ENCODE measurements around the gene CD81. TPM values are rescaled to one million over a fixed set of nuclear protein-coding genes. Genes with fewer than 3 reads are reported as not detected.
"Not testable (repeated sequence)": the region's sequence is repeated elsewhere in the genome, so short reads cannot be mapped to it uniquely, and the experiment has no call there.

Gene CD81
- total RNA-seq, 2 experiments from 2014 or later: 132 to 134 TPM

DNA sequence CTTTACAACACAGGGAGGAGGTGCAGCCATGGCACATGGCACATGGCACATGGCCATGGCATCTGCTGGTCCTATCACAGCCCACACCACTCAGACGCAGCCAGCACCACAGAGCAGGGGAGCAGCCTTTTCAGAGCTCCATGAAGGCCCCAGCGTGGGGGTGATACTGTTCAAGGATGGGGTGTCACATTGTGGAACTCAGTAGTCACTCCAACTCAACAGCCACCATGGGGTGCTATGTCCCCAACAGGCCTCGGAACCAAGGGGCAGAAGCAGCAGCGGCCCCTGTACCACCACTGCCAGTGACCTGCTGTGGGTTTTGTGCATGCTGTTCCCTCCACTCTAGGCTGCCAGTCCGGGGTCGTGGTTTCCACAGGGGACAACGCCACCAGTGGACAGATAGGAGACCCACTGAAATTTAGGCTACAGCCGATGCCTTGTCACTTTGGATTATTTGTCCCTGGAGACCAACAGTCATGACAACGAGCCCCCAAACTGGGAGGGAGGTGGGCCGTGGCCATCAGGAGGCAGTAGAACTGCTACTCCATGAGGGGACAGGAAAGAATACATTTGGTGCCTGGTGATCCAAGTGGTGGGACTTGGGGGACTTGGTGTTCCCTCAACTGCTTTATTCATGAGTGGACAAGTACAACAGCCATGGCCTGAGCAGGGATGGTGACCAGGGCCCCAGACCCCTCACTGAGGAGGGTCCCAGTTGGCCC is 30.4 kb upstream of the CD81 start:
- Mint-ChIP-seq H3K9me3 (peaks cover 12% of the 10 kb centered on the region), H3K27ac (no peak overlapping the region), H3K4me3 (no peak overlapping the region), H3K4me1 (no peaks in the 10 kb centered on the region), H3K36me3 (peaks cover 1% of the 10 kb centered on the region), H3K27me3 (no peaks in the 10 kb centered on the region)
- DNase-seq: no peak

DNA sequence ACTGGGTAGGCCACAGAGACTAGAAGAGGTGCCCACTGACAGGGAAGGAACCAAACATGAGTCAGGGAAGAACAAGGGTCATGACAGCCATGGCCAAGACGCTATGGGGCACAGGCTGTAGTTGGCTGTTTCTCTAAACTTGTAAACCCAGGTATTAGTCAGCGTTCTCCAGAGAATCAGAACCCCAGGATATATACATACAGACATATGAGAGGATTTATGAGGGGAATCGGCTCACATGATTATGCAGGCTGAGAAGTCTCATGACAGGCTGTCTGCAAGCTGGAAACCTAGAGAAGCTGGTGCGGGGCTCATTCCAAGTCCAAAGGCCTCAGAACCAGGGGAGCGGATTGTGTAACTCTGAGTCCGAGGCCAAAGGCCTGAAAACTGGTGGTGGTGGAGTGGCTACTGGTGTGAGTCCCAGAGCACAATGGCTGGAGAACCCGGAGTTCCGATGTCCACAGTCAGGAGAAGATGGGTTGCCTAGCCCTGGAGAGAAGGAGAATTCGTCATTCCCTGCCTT is 29.7 kb upstream of the CD81 start:
- no peaks in the 10 kb centered on the region for H3K27me3 Mint-ChIP-seq
- no peak overlapping the region for H3K27ac Mint-ChIP-seq
- DNase-seq: no peak
- H3K4me3 Mint-ChIP-seq: no peak overlapping the region
- H3K9me3 Mint-ChIP-seq: peaks cover 11% of the 10 kb centered on the region
- peaks cover 1% of the 10 kb centered on the region for H3K36me3 Mint-ChIP-seq
- H3K4me1 Mint-ChIP-seq: no peaks in the 10 kb centered on the region

DNA sequence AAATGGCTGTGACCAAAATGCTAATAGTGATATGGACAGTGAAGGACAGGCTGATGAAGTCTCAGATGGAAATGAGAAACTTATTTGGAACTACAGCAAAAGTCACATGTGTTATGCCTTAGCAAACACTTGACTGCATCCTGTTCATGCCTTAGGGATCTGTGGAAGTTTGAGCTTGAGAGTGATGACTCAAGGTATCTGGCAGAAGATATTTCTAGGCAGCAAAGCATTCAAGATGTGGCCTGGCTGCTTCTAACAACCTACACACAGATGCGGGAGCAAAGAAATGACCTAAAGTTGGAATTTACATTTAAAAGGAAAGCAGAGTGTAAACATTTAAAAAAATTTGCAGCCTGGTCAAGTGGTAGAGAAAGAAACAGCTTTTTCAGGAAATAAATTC is 28.1 kb upstream of the CD81 start:
- Mint-ChIP-seq H3K9me3 (peaks cover 8% of the 10 kb centered on the region), H3K27ac (no peak overlapping the region), H3K4me3 (no peak overlapping the region), H3K36me3 (peaks cover 1% of the 10 kb centered on the region), H3K4me1 (no peaks in the 10 kb centered on the region), H3K27me3 (no peaks in the 10 kb centered on the region)
- no peak for DNase-seq

DNA sequence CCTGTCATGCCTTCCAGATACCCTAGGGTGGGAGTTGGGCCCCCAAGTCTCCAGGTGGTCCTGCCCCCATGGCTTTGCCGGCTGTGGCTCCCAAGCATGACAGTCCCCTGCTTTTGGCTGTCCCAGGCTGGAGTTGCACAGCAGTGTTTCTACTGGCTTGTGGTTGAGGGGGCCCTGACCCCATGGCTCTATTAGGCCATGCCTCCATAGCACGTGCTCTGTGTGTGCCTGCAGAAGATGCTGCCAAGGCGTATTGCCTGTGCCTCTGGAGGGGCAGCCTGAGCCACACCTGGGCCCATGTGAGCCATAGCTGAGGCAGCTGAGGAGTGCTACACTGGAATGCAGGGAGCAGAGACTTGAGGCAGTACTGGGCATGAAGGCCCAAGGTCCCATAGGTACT is 25.4 kb upstream of the CD81 start:
- H3K27ac Mint-ChIP-seq: no peak overlapping the region
- peaks cover 1% of the 10 kb centered on the region for H3K36me3 Mint-ChIP-seq
- no peaks in the 10 kb centered on the region for H3K27me3 Mint-ChIP-seq
- H3K4me1 Mint-ChIP-seq: no peaks in the 10 kb centered on the region
- no peak overlapping the region for H3K4me3 Mint-ChIP-seq
- DNase-seq: no peak
- H3K9me3 Mint-ChIP-seq: peaks cover 8% of the 10 kb centered on the region

DNA sequence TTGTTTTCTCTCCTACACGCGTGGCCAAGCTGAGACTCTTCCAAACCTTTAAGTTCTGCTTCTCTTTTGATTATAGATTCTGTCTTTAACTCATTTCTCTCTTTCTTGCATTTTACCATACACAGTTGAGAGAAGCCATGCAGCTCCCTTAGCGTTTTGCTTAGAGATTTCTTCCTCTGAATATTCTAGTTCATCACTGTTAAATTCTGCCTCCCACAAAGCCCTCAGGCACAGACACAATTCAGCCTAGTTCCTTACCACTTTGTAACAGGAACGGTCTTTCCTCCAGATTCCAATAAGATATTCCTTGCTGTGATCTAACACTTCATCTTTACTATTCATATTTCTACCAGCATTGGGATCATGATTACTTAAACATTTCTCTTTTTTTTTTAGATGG is 24.7 kb upstream of the CD81 start:
- Mint-ChIP-seq H3K36me3 (peaks cover 1% of the 10 kb centered on the region), H3K27ac (no peak overlapping the region), H3K4me3 (no peak overlapping the region), H3K9me3 (peaks cover 8% of the 10 kb centered on the region), H3K27me3 (no peaks in the 10 kb centered on the region), H3K4me1 (no peaks in the 10 kb centered on the region)
- no peak for DNase-seq

DNA sequence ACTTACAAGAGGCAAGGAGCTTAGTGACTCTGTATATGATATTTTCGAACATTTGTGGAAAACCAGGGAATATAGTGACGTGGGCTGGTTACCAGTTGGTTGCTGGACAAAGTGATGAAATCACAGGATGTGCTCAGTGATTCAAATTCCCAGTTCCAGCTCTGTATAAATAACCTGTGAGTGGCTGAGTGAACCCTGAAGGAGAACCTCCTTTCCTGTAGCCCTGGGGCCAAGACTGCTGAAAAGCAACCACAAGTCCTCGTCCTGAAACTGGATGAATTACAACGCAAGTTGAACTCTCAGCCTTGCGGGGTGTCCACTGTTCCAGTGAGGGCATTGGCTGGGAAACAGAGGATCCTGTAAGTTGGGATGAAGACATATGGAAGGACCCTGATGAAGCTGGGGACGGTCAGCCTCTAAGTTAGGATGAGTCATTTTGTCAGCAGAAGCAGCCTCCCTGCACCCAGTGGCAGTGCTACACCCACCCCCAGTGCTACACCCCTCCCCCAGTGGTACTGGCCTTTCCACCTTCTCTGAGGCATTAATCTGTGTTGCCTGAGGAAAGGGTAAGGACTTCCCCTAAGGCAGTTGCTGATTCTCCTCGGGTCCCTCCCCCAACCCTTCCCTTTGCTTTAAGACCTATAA is 22.0 kb upstream of the CD81 start:
- Mint-ChIP-seq H3K27me3 (no peaks in the 10 kb centered on the region), H3K4me3 (no peak overlapping the region), H3K27ac (no peak overlapping the region), H3K36me3 (no peaks in the 10 kb centered on the region), H3K9me3 (no peaks in the 10 kb centered on the region), H3K4me1 (no peaks in the 10 kb centered on the region)
- no peak for DNase-seq

DNA sequence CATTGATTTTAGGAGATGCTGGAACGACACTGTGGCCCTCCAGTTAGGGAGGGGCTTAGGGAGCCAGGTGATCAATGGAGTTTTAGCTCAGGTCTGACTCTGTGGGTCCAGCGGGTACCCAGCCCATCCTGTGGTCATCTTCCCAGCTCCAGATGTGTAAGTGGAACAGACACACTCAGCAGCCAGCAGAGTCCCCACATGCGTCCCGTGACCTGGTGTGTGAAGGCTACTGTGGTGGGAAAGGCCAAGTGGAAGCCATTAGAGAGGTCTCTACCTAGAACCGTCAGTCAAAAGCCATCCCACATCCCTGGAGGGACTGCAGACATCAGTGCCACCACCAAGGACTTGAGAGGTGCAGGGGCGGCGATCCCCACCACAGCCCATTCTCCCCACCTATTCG is 19.9 kb upstream of the CD81 start:
- Mint-ChIP-seq H3K9me3 (no peaks in the 10 kb centered on the region), H3K27me3 (no peaks in the 10 kb centered on the region), H3K36me3 (no peaks in the 10 kb centered on the region), H3K27ac (no peak overlapping the region), H3K4me1 (no peaks in the 10 kb centered on the region), H3K4me3 (no peak overlapping the region)
- DNase-seq: no peak

DNA sequence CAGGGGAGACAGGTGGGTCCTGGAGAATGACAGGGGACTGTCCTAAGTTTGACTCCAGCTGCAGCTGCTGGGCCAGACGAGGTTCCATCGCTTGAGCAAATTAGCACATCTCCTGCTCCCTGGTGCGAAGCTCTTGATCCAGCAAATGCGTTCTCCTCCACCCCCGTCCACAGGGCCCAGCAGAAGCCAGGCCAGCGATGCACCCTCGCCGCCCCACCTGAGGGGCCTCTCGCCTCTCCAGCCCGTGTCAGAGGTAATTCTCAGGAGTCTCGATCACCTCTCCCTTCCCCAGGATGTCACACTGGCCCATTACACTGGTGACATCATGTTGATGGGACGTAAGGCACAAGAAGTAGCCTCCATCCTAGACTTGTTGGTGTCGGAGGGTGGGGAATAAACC is 19.5 kb upstream of the CD81 start:
- not testable (repeated sequence) for H3K4me1 Mint-ChIP-seq, H3K4me3 Mint-ChIP-seq, H3K9me3 Mint-ChIP-seq, H3K27me3 Mint-ChIP-seq, H3K27ac Mint-ChIP-seq, DNase-seq, H3K36me3 Mint-ChIP-seq

DNA sequence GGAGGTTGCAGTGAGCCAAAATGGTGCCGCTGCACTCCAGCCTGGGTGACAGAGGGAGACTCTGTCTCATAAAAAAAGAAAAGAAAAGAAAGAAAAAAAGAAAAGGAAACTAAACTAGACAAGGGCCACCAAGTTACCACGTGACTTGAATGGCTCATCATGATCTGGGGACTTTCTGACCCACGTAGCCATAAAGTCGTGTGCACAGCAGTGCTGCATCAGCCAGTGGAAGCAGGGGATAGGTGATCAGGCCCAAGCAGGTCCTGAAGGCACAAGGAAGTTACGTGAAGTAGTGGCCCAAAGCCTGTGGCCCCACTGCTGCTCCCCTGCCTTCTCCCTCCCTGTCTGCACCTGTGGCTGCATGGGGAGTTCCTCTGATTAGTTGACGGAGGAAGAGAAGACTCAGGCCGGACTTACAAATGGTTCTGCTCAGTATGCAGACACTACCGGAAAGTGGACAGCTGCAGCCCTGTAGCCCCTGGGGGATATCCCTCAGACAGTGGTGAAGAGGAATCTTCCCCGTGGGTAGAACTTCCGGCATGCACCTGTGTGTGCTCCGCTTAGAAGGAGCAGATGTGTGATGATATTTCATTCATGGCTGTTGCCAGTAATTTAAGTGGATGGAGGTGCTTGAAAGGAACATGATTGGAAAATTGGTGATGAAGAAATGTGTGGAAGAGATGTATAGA is 18.2 kb upstream of the CD81 start:
- Mint-ChIP-seq H3K4me1 (no peaks in the 10 kb centered on the region), H3K27ac (no peak overlapping the region), H3K4me3 (no peak overlapping the region), H3K36me3 (no peaks in the 10 kb centered on the region), H3K27me3 (no peaks in the 10 kb centered on the region), H3K9me3 (no peaks in the 10 kb centered on the region)
- DNase-seq: no peak

DNA sequence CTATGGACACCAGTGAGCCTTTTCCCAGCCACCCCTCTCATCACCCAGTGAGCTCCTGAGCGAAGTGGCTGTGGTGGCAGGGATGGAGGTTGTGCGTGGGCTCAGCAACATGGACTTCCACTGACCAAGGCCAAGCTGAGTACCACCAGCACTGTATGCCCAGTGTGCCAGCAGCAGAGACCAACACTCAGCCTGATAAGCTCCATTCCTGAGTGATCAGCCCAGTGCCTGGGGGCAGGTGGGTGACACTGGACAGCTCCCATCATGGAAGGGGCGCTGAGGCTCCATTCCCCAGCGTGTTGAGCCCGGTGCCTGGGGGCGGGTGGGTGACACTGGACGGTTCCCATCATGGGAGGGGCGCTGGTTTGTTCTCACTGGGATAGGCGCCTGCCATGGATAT is 17.6 kb upstream of the CD81 start:
- H3K27ac Mint-ChIP-seq: no peak overlapping the region
- H3K4me1 Mint-ChIP-seq: no peaks in the 10 kb centered on the region
- no peaks in the 10 kb centered on the region for H3K9me3 Mint-ChIP-seq
- H3K27me3 Mint-ChIP-seq: no peaks in the 10 kb centered on the region
- H3K4me3 Mint-ChIP-seq: no peak overlapping the region
- DNase-seq: no peak
- no peaks in the 10 kb centered on the region for H3K36me3 Mint-ChIP-seq

DNA sequence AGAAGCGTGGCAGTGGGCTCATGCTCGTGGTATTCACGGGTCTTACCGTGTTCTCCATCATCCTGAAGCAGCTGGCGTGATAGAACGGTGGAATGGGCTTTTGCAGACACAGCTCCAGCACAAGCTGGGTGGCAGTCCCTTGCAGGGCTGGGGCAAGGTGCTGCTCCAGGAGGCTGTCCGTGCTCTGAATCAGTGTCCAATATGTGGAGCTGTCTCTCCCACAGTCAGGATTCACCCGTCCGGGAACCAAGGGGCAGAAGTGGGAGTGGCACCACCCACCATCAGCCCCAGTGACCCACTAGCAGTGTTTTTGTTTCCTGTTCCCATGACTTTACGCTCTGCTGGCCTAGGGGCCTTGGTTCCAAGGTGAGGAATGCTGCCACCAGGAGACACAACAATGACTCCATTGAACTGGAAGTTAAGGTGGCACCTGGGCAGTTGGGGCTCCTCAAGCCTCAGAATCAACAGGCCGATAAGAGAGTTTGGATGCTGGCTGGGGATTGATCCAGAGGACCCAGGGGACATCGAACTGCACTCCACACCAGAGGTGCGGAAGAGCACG is 16.9 kb upstream of the CD81 start:
- no peaks in the 10 kb centered on the region for H3K27me3 Mint-ChIP-seq
- no peak overlapping the region for H3K4me3 Mint-ChIP-seq
- H3K36me3 Mint-ChIP-seq: no peaks in the 10 kb centered on the region
- no peaks in the 10 kb centered on the region for H3K9me3 Mint-ChIP-seq
- no peak for DNase-seq
- H3K4me1 Mint-ChIP-seq: no peaks in the 10 kb centered on the region
- H3K27ac Mint-ChIP-seq: no peak overlapping the region

DNA sequence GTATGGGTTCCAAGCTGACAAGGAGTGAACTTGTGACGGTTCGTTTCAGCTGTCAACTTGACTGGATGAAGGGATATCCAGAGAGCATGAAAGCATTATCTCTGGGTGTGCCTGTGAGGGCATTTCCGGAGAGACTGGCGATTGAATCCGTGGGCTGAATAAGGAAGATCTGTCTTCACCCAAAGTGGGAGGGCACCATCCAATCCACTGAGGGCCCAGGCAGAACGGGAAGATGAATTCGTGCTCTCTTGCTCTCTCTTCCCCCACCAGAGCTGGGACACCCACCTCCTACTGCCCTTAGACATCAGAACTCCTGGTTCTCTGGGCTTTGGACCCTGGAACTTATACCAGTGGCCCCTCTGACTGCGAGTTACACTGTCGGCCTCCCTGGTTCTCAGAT is 15.5 kb upstream of the CD81 start:
- H3K36me3 Mint-ChIP-seq: no peaks in the 10 kb centered on the region
- no peak overlapping the region for H3K4me3 Mint-ChIP-seq
- no peaks in the 10 kb centered on the region for H3K27me3 Mint-ChIP-seq
- no peak for DNase-seq
- no peaks in the 10 kb centered on the region for H3K9me3 Mint-ChIP-seq
- no peaks in the 10 kb centered on the region for H3K4me1 Mint-ChIP-seq
- no peak overlapping the region for H3K27ac Mint-ChIP-seq

DNA sequence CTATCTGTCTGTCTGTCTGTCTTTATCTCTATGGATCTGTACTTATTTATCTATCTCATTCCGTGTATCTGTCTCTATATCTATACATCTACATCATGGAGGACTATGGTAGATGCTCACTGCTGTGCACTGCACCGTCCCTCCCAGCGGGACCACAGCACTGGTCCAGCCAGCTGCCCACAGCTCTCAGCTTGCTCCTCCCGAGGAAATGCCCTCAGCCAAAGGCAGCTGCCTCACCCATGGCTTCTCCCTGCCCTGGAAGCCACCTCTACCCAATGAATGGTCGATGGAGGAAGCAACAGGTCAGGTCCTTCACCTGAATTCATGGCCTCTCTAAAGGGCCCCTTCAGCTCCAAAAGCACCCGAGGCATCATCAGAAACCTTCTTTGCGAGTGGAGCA is 14.7 kb upstream of the CD81 start:
- no peaks in the 10 kb centered on the region for H3K4me1 Mint-ChIP-seq
- H3K27me3 Mint-ChIP-seq: no peaks in the 10 kb centered on the region
- no peaks in the 10 kb centered on the region for H3K36me3 Mint-ChIP-seq
- H3K9me3 Mint-ChIP-seq: no peaks in the 10 kb centered on the region
- no peak for DNase-seq
- no peak overlapping the region for H3K27ac Mint-ChIP-seq
- no peak overlapping the region for H3K4me3 Mint-ChIP-seq

DNA sequence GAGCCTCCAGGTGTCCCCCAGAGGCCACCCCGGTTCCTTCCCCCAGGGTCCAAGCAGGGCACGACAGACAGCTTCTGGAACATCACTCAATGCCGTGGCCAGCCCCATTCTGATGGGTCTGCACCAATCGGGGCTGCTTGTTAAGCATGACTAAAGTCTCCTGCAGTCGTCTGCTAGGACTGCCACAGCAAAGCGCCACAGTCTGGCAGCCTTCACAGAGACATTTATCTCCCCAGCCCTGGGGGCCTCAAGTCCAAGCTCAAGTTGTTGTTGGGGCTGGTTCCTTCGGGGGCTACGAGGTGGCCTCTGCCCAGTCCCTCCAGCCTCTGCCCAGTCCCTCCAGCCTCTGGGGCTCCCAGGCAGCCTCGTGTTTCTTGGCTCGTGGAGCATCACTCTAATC is 14.0 kb upstream of the CD81 start:
- no peaks in the 10 kb centered on the region for H3K9me3 Mint-ChIP-seq
- no peaks in the 10 kb centered on the region for H3K36me3 Mint-ChIP-seq
- H3K27ac Mint-ChIP-seq: no peak overlapping the region
- DNase-seq: no peak
- H3K4me1 Mint-ChIP-seq: no peaks in the 10 kb centered on the region
- no peak overlapping the region for H3K4me3 Mint-ChIP-seq
- H3K27me3 Mint-ChIP-seq: no peaks in the 10 kb centered on the region

DNA sequence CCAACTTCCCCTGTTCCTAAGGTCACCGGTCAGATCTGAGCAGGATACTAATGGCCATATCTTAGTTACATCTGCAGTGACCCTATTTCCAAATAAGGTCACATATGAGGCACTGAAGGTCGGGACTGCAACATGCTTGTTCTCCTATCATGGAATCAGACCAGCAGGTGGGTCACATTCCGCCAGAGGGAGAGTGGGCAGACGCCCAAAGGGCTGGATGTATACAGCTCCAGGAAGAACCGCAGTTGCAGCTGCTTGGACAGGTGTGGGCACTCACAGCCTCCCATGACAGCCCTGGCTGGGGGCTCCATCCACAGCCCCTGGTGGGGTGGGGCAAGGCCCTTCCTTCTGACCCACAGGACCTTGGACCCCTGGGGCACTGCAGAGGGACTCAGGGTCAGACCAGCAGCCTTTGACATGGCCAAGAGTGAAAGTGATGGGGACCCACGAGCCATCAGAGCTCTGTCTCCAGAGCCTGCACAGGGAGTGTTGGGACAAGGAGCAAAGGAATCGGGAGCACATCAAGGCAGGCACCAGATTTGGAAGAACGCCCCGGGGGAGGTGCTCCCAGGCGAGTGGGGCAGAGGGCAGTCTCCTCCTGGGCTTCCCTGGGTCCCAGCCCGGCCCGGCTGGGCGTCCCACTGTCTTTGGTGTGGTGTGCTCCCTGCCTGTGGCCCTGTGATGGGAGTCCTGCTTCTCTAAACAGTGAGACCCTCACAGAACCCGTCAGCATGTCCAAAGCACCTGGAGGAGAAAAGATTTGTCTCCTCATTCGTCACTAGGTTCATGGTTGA is 13.3 kb upstream of the CD81 start:
- no peaks in the 10 kb centered on the region for H3K4me1 Mint-ChIP-seq
- H3K27ac Mint-ChIP-seq: no peak overlapping the region
- DNase-seq: no peak
- no peak overlapping the region for H3K4me3 Mint-ChIP-seq
- H3K27me3 Mint-ChIP-seq: no peaks in the 10 kb centered on the region
- H3K36me3 Mint-ChIP-seq: no peaks in the 10 kb centered on the region
- H3K9me3 Mint-ChIP-seq: no peaks in the 10 kb centered on the region

All from activated naive CD8-positive, alpha-beta T cell treated with anti-CD3 and anti-CD28 coated beads for 36 hours (primary cell).